Measurements from ENCODE around the gene UBXN4.

DNA sequence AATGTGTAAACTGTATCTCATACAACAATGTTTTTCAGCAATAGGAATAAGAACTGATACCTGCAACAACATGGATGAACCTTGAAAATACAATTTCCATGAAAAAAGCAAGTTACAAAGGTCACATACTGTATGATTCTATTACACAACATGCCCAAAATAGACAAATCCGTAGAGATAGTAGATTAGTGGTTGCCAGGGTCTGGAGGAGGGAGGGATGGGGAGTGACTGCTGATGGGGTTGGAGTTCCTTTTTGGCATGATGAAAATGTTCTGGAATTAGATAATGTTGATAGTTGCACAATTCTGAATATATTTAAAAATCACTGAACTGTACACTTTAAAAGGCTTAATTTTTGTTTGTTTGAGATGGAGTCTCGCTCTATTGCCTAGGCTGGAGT is 33.8 kb downstream of the UBXN4 start:
- TF ChIP-seq POLR2A (IDR thresholded peaks at IDR 0.05; ENCODE audit: low read length) (no peak), GATA1 (IDR thresholded peaks at IDR 0.05; ENCODE audit: low read depth, low read length) (no peak)

Measured in erythroblast (primary cell).